ENCODE results near the gene POU2F1. TPM values are rescaled to one million over a fixed set of nuclear protein-coding genes. Genes with fewer than 3 reads are reported as not detected.

The POU2F1 gene
- total RNA-seq, 1 experiment from 2014 or later, result 24.5 TPM

DNA sequence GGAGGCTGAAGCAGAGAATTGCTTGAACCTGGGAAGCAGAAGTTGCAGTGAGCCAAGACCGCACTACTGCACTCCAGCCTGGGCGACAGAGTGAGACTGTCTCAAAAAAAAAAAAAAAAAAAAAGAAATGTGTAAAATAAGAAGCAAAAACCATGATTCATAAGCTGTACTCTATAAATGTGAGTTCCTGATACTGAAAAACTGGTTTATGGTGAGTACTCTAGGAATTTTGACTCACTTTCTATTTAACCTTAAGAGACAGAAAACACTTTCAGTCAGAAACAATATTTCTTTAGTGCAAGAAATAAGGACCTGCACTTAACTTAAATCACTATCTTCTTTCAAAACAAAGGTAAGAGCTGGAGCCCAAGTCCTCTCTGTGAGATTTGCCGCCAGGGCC, 19.9 kb upstream of the POU2F1 start:
- H3K4me2 ChIP-seq (ENCODE audit: low read length), result no peak overlapping the region
- H3K4me3 ChIP-seq (replicated peaks in 1 of 2; ENCODE audit: low read depth in 1 of 2, low read length in 2 of 2), result no peak overlapping the region
- H3K79me2 ChIP-seq (ENCODE audit: insufficient read depth, low read length), result no peaks in the 10 kb centered on the region
- H3K36me3 ChIP-seq (ENCODE audit: control insufficient read depth in 1 of 2, insufficient read depth in 2 of 2, low read length in 2 of 2), result no peaks in the 10 kb centered on the region
- H3K9me3 ChIP-seq (ENCODE audit: control insufficient read depth in 1 of 2, insufficient read depth in 1 of 2, low read depth in 1 of 2, low read length in 2 of 2), result no peaks in the 10 kb centered on the region
- intact Hi-C loops (cut with micrococcal nuclease), result no loop called here
- DNase-seq (ENCODE audit: low read depth, low spot score) (no peak), ATAC-seq (no peak)
- H4K20me1 ChIP-seq (ENCODE audit: insufficient read depth), result no peaks in the 10 kb centered on the region
- no peak overlapping the region for H3K9ac ChIP-seq (ENCODE audit: low read length)
- BruUV-seq (replicated peaks), result no TSS peak
- H3K4me1 ChIP-seq (ENCODE audit: control insufficient read depth in 1 of 2, insufficient read depth in 2 of 2, low read length in 2 of 2), result peaks cover 0 to 6% of the 10 kb centered on the region in 2 experiments; a peak in 2 of 4 replicates
- ChIA-PET POLR2A (no interaction called here), CTCF (interaction anchor here (0.8 kb wide), 1 partner anchor 20 kb away, joined by 3 read pairs; the partner anchor contains the start of gene POU2F1), RAD21 (ENCODE audit: low non-redundant PET in 1 of 2, low total read pairs in 2 of 2, uncharacterized antibody in 2 of 2, unreplicated experiment in 2 of 2) (no interaction called here)
- no peaks in the 10 kb centered on the region for H3K9me2 ChIP-seq (ENCODE audit: insufficient read depth)
- H3K27me3 ChIP-seq (ENCODE audit: insufficient read depth, low read length), result no peaks in the 10 kb centered on the region
- no peak for TF ChIP-seq ZNF274 (IDR thresholded peaks at IDR 0.05; ENCODE audit: low read depth, low read length)
- H2AFZ ChIP-seq (ENCODE audit: low read depth, low read length, poor library complexity, severe bottlenecking), result no peak overlapping the region
- H3K27ac ChIP-seq (ENCODE audit: low read depth, low read length), result no peak overlapping the region

DNA sequence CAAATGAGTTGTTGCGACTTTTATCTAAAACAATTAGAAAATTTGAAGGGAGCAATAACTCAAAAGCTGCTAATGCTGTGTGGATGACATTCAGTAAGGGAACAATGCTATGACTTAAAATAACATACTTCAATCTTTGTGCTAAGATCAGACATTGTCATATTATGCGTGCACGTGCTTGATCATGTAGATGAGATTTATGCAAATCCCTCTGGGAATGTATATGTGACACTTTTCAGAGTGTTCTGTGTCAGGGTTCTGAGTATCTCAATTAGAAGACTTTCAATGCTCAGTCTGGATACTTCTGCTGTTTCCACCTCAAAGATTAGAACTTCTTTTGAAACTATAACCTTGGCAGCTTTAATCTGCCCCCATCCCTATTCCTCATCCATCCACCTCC, 18.6 kb upstream of the POU2F1 start:
- BruUV-seq (replicated peaks), result no TSS peak
- ATAC-seq (no peak), DNase-seq (ENCODE audit: low read depth, low spot score) (no peak)
- no peaks in the 10 kb centered on the region for H3K4me1 ChIP-seq (ENCODE audit: control insufficient read depth in 1 of 2, insufficient read depth in 2 of 2, low read length in 2 of 2)
- no peak overlapping the region for H2AFZ ChIP-seq (ENCODE audit: low read depth, low read length, poor library complexity, severe bottlenecking)
- H3K9me2 ChIP-seq (ENCODE audit: insufficient read depth), result no peaks in the 10 kb centered on the region
- CTCF ChIA-PET, result interaction anchor here (0.6 to 0.7 kb wide), 2 partner anchors 18 to 168 kb away, joined by 4 to 5 read pairs; partner anchors contain the start of gene POU2F1
- H3K27ac ChIP-seq (ENCODE audit: low read depth, low read length), result no peak overlapping the region
- no peak overlapping the region for H3K4me2 ChIP-seq (ENCODE audit: low read length)
- H3K9ac ChIP-seq (ENCODE audit: low read length), result no peak overlapping the region
- no peaks in the 10 kb centered on the region for H3K79me2 ChIP-seq (ENCODE audit: insufficient read depth, low read length)
- intact Hi-C loops (cut with micrococcal nuclease), result no loop called here
- TF ChIP-seq TCF7L2 (IDR thresholded peaks at IDR 0.05; ENCODE audit: borderline replicate concordance, extremely low read depth, insufficient read depth, insufficient read length), result no peak
- TF ChIP-seq, protein P1, sequence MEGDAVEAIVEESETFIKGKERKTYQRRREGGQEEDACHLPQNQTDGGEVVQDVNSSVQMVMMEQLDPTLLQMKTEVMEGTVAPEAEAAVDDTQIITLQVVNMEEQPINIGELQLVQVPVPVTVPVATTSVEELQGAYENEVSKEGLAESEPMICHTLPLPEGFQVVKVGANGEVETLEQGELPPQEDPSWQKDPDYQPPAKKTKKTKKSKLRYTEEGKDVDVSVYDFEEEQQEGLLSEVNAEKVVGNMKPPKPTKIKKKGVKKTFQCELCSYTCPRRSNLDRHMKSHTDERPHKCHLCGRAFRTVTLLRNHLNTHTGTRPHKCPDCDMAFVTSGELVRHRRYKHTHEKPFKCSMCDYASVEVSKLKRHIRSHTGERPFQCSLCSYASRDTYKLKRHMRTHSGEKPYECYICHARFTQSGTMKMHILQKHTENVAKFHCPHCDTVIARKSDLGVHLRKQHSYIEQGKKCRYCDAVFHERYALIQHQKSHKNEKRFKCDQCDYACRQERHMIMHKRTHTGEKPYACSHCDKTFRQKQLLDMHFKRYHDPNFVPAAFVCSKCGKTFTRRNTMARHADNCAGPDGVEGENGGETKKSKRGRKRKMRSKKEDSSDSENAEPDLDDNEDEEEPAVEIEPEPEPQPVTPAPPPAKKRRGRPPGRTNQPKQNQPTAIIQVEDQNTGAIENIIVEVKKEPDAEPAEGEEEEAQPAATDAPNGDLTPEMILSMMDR (IDR thresholded peaks at IDR 0.05 in 2 of 3, conservative IDR thresholded peaks at IDR 0.05 in 1 of 3; ENCODE audit: borderline replicate concordance in 1 of 3, insufficient read depth in 1 of 3, low read depth in 2 of 3, low read length in 2 of 3), result no peak
- no peak for TF ChIP-seq YY1 (IDR thresholded peaks at IDR 0.05; ENCODE audit: extremely low read depth, insufficient replicate concordance, low read depth, low read length)
- no peak for TF ChIP-seq RAD21 (IDR thresholded peaks at IDR 0.05; ENCODE audit: low read depth)
- TF ChIP-seq JUND (IDR thresholded peaks at IDR 0.05), result no peak
- TF ChIP-seq POLR2A (IDR thresholded peaks at IDR 0.05; ENCODE audit: borderline replicate concordance, extremely low read depth, insufficient read depth, insufficient read length), result no peak
- TF ChIP-seq EZH2 (IDR thresholded peaks at IDR 0.05), result no peak
- no peak for TF ChIP-seq ZFX (IDR thresholded peaks at IDR 0.05)
- TF ChIP-seq, protein P2, sequence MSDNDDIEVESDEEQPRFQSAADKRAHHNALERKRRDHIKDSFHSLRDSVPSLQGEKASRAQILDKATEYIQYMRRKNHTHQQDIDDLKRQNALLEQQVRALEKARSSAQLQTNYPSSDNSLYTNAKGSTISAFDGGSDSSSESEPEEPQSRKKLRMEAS (IDR thresholded peaks at IDR 0.05), result no peak
- no peak for TF ChIP-seq CBX3 (IDR thresholded peaks at IDR 0.05; ENCODE audit: low read depth)
- TF ChIP-seq ELF1 (IDR thresholded peaks at IDR 0.05; ENCODE audit: borderline replicate concordance, low read depth), result no peak
- no peak for TF ChIP-seq SRF (IDR thresholded peaks at IDR 0.05; ENCODE audit: low read depth)
- no peak for TF ChIP-seq SIN3A (IDR thresholded peaks at IDR 0.05; ENCODE audit: low read depth)
- no peak for TF ChIP-seq EGR1 (IDR thresholded peaks at IDR 0.05; ENCODE audit: low read depth)
- no peak for TF ChIP-seq SP1 (IDR thresholded peaks at IDR 0.05; ENCODE audit: low read depth)
- no peak for TF ChIP-seq ZNF274 (IDR thresholded peaks at IDR 0.05; ENCODE audit: low read depth, low read length)
- TF ChIP-seq, protein P3, sequence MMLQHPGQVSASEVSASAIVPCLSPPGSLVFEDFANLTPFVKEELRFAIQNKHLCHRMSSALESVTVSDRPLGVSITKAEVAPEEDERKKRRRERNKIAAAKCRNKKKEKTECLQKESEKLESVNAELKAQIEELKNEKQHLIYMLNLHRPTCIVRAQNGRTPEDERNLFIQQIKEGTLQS (IDR thresholded peaks at IDR 0.05), result no peak
- no peak for TF ChIP-seq EZH2phosphoT487 (IDR thresholded peaks at IDR 0.05; ENCODE audit: borderline replicate concordance)
- no peak for TF ChIP-seq POLR2AphosphoS5 (IDR thresholded peaks at IDR 0.05; ENCODE audit: low read depth, low read length)
- H3K4me3 ChIP-seq (replicated peaks in 1 of 2; ENCODE audit: low read depth in 1 of 2, low read length in 2 of 2), result no peak overlapping the region
- POLR2A ChIA-PET, result no interaction called here
- H3K27me3 ChIP-seq (ENCODE audit: insufficient read depth, low read length), result no peaks in the 10 kb centered on the region
- H3K36me3 ChIP-seq (ENCODE audit: control insufficient read depth in 1 of 2, insufficient read depth in 2 of 2, low read length in 2 of 2), result no peaks in the 10 kb centered on the region
- no peaks in the 10 kb centered on the region for H3K9me3 ChIP-seq (ENCODE audit: control insufficient read depth in 1 of 2, insufficient read depth in 1 of 2, low read depth in 1 of 2, low read length in 2 of 2)
- RAD21 ChIA-PET (ENCODE audit: low non-redundant PET in 1 of 2, low total read pairs in 2 of 2, uncharacterized antibody in 2 of 2, unreplicated experiment in 2 of 2), result no interaction called here
- no peaks in the 10 kb centered on the region for H4K20me1 ChIP-seq (ENCODE audit: insufficient read depth)

All from HCT116 (cell line).